IMR-90 (cell line): ENCODE results near the gene SPIN4. TPM values are rescaled to one million over a fixed set of nuclear protein-coding genes. Genes with fewer than 3 reads are reported as not detected.
"Not testable (repeated sequence)": the region's sequence is repeated elsewhere in the genome, so short reads cannot be mapped to it uniquely, and the experiment has no call there.

ENCODE experiments used
- ATAC-seq: fragments of 200-7000 bp; cut with Tn5 transposase; 2 replicates; pipeline ENCODE4 v1.9.1; 2020; ENCODE audit warnings: low read depth, mild to moderate bottlenecking, moderate library complexity
- BruUV-seq: library from RNA; stranded (reverse); fragments of 400-500 nt; replicated peaks from 2 replicates; lab custom pipeline; 2021; lab: Mats Ljungman, UMichigan
- CTCF ChIA-PET: fragments of 300-600 bp; formaldehyde crosslinking; extraction: SDS; loops from one replicate; lab custom pipeline; 2021; ENCODE audit warnings: antibody characterized with exemption; lab: Yijun Ruan, JAX
- POLR2A ChIA-PET: fragments of 300-600 bp; sonication (Branson Sonifier 250); formaldehyde crosslinking; loops from one replicate; lab custom pipeline; 2022; ENCODE audit warnings: antibody characterized with exemption; ENCODE audit not compliant: unreplicated experiment; lab: Charles Lee
- DNase-seq: peaks from one replicate; pipeline ENCODE4 v3.0.0; 2013
- H2AFZ ChIP-seq: replicated peaks from 2 replicates; pipeline ENCODE3; 2013; ENCODE audit warnings: low read length, mild to moderate bottlenecking; ENCODE audit not compliant: poor library complexity
- H2AK5ac ChIP-seq: 2 replicates; pipeline ENCODE4 v1.6.1; 2013; ENCODE audit warnings: low read depth, low read length, inconsistent platforms
- H2AK9ac ChIP-seq: replicated peaks from 2 replicates; pipeline ENCODE3; 2013; ENCODE audit warnings: mild to moderate bottlenecking, low read depth, low read length, moderate library complexity; ENCODE audit not compliant: poor library complexity
- H2BK120ac ChIP-seq: 2 replicates; pipeline ENCODE4 v1.6.1; 2013; ENCODE audit warnings: low read depth, low read length, inconsistent platforms
- H2BK15ac ChIP-seq: 3 replicates; pipeline ENCODE4 v1.6.1; 2013; ENCODE audit warnings: low read depth, low read length, inconsistent platforms
- H2BK20ac ChIP-seq: 2 replicates; pipeline ENCODE4 v1.6.1; 2013; ENCODE audit warnings: low read depth, mild to moderate bottlenecking, inconsistent platforms, low read length, moderate library complexity
- H2BK5ac ChIP-seq: 2 replicates; pipeline ENCODE4 v1.6.1; 2013; ENCODE audit warnings: mild to moderate bottlenecking, low read depth, low read length, inconsistent platforms; ENCODE audit not compliant: poor library complexity, severe bottlenecking
- H3K14ac ChIP-seq: replicated peaks from 2 replicates; pipeline ENCODE4 v1.6.1; 2013; ENCODE audit warnings: low read depth, low read length, inconsistent platforms
- H3K18ac ChIP-seq: 2 replicates; pipeline ENCODE4 v1.6.1; 2013; ENCODE audit warnings: low read depth, low read length, control low read depth
- H3K23ac ChIP-seq: 2 replicates; pipeline ENCODE4 v1.6.1; 2013; ENCODE audit warnings: low read depth, low read length, inconsistent platforms
- H3K27ac ChIP-seq: 2 replicates; pipeline ENCODE4 v1.5.1; 2013; ENCODE audit warnings: mild to moderate bottlenecking, control low read depth, low read length; ENCODE audit not compliant: insufficient read depth
- H3K27me3 ChIP-seq: 2 replicates; pipeline ENCODE4 v1.6.1; 2013; ENCODE audit warnings: low read length; ENCODE audit not compliant: control insufficient read depth, insufficient read depth
- H3K36me3 ChIP-seq: 2 replicates; pipeline ENCODE4 v1.6.1; 2013; ENCODE audit warnings: low read length, mixed read lengths; ENCODE audit not compliant: control insufficient read depth, insufficient read depth
- H3K4ac ChIP-seq: 2 replicates; pipeline ENCODE4 v1.6.1; 2013; ENCODE audit warnings: low read depth, low read length, inconsistent platforms
- H3K4me1 ChIP-seq: 2 replicates; pipeline ENCODE4 v1.6.1; 2013; ENCODE audit warnings: low read length, mixed read lengths; ENCODE audit not compliant: control insufficient read depth, insufficient read depth
- H3K4me2 ChIP-seq: 2 replicates; pipeline ENCODE4 v1.6.1; 2013; ENCODE audit warnings: low read depth, mild to moderate bottlenecking, control low read depth, low read length, moderate library complexity
- H3K4me3 ChIP-seq: 2 replicates; pipeline ENCODE4 v1.5.1; 2013; ENCODE audit warnings: low read depth, mild to moderate bottlenecking, control low read depth, low read length, moderate library complexity; ENCODE audit not compliant: insufficient read depth
- H3K56ac ChIP-seq: 2 replicates; pipeline ENCODE4 v1.6.1; 2013; ENCODE audit warnings: low read length, inconsistent platforms; ENCODE audit not compliant: insufficient read depth; ENCODE audit errors: extremely low read depth
- H3K79me1 ChIP-seq, 2 experiments: 2 replicates each; pipeline ENCODE4 v1.6.1; 2013; ENCODE audit warnings: low read length in 2 of 2, inconsistent platforms in 1 of 2, low read depth in 1 of 2
- H3K9ac ChIP-seq: 2 replicates; pipeline ENCODE4 v1.6.1; 2013; ENCODE audit warnings: low read depth, low read length, control low read depth
- H3K9me1 ChIP-seq: 2 replicates; pipeline ENCODE4 v1.6.1; 2013; ENCODE audit warnings: low read length, inconsistent platforms; ENCODE audit not compliant: insufficient read depth
- H3K9me3 ChIP-seq: 2 replicates; pipeline ENCODE4 v1.6.1; 2013; ENCODE audit warnings: low read length; ENCODE audit not compliant: control insufficient read depth, insufficient read depth
- H4K20me1 ChIP-seq: 2 replicates; pipeline ENCODE4 v1.6.1; 2013; ENCODE audit warnings: low read length, inconsistent platforms; ENCODE audit not compliant: insufficient read depth
- H4K5ac ChIP-seq: 2 replicates; pipeline ENCODE4 v1.6.1; 2013; ENCODE audit warnings: mild to moderate bottlenecking, low read depth, low read length, control low read depth
- H4K8ac ChIP-seq, 2 experiments: 2 replicates each; pipeline ENCODE4 v1.6.1; 2013; ENCODE audit warnings: low read depth in 2 of 2, low read length in 2 of 2, control low read depth in 1 of 2, inconsistent platforms in 1 of 2
- H4K91ac ChIP-seq: 2 replicates; pipeline ENCODE4 v1.6.1; 2013; ENCODE audit warnings: low read depth, low read length, inconsistent platforms; ENCODE audit not compliant: insufficient read depth
- whole genome bisulfite sequencing, 2 experiments: methylation state at CpG; one replicate each; pipeline versions ENCODE4 v1.1.5 to v1.1.7; 2013; ENCODE audit warnings: missing lambda C conversion rate in 2 of 2; ENCODE audit not compliant: insufficient read length in 1 of 2; ENCODE audit errors: extremely low coverage in 2 of 2; 5-methylcytosine and 5-hydroxymethylcytosine counted together
- dilution Hi-C: fragments of 300-500 bp; cut with HindIII; formaldehyde crosslinking; loops from one replicate; pipeline ENCODE4 v1.14.3; 2018; ENCODE audit warnings: low sequenced_read_pairs; ENCODE audit not compliant: unreplicated experiment
- in situ Hi-C: fragments of 300-500 bp; cut with MboI; formaldehyde crosslinking; loops from 3 replicates; pipeline ENCODE4 v1.14.3; 2019; ENCODE audit warnings: low sequenced_read_pairs, inconsistent platforms, mixed read lengths
- intact Hi-C: fragments of 100-400 bp; cut with micrococcal nuclease; formaldehyde crosslinking; loops from 2 replicates; pipeline ENCODE4 v1.10.0; 2022
- polyA plus RNA-seq, 3 experiments: library from polyadenylated mRNA; depleted of rRNA; stranded (reverse); fragments of >200 nt; gene quantifications; 2 replicates each; pipeline ENCODE4 v1.2.3, GENCODE V29; 2012; ENCODE audit warnings: low replicate concordance in 1 of 3
- total RNA-seq: library from RNA; depleted of rRNA; stranded (reverse); fragments of >200 nt; gene quantifications from 2 replicates; pipeline ENCODE4 v1.2.3, GENCODE V29; 2012

The SPIN4 gene
- total and polyA plus RNA-seq, 2 of the 4 experiments (the other 2 are of a cell fraction), result 2.9 to 3.2 TPM

DNA sequence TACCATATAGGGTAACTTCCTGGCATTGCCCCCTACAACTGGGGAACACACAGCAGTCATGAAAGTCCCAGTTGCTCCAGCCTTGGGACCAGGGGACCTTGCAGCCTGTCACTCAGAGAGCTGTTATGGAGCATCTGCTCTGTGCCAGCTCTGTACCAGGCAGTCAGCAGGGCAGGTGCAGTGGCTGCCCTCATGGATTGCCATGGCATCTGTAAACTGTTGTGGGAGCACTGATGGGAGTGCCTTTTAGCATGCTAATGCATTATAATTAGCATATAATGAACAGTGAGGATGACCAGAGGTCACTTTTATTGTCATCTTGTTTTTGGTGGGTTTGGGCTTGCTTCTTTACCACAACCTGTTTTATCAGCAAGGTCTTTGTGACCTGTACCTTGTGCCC lies 33.1 kb upstream of the SPIN4 start:
- H2BK120ac ChIP-seq, ATAC-seq, dilution Hi-C loops, H3K4me1 ChIP-seq, H3K4me2 ChIP-seq, H2AFZ ChIP-seq, H2BK5ac ChIP-seq, intact Hi-C loops, H4K20me1 ChIP-seq, H3K4me3 ChIP-seq, H3K79me1 ChIP-seq, H3K9me3 ChIP-seq, BruUV-seq, H3K14ac ChIP-seq, H3K27ac ChIP-seq, H3K23ac ChIP-seq, POLR2A ChIA-PET, H4K8ac ChIP-seq, H2AK5ac ChIP-seq, H4K5ac ChIP-seq, H3K18ac ChIP-seq, H3K27me3 ChIP-seq, H3K36me3 ChIP-seq, H2BK20ac ChIP-seq, H3K9ac ChIP-seq, H3K9me1 ChIP-seq, CTCF ChIA-PET, in situ Hi-C loops, H3K4ac ChIP-seq, H2AK9ac ChIP-seq, DNase-seq, H2BK15ac ChIP-seq, H4K91ac ChIP-seq, H3K56ac ChIP-seq: not testable (repeated sequence)

DNA sequence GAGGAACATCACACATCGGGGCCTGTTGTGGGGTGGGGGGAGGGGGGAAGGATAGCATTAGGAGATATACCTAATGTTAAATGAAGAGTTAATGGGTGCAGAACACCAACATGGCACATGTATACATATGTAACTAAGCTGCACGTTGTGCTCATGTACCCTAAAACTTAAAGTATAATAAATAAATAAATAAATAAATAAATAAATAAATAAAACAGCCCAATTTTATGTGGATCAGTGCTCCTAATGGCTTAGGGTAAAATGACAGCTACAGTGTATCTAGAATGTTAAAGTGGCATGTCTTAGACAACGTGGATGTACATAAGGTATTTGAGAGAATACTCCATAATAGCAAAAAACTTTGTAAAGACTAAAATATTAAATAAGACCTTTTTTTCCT lies 21.9 kb upstream of the SPIN4 start:
- H3K4me2 ChIP-seq, H3K23ac ChIP-seq, intact Hi-C loops, H3K9ac ChIP-seq, H2BK5ac ChIP-seq, H2AK5ac ChIP-seq, in situ Hi-C loops, H3K27ac ChIP-seq, H2BK20ac ChIP-seq, dilution Hi-C loops, CTCF ChIA-PET, H3K79me1 ChIP-seq, H3K4me1 ChIP-seq, H4K20me1 ChIP-seq, H4K91ac ChIP-seq, H2BK15ac ChIP-seq, H3K36me3 ChIP-seq, H4K5ac ChIP-seq, H3K14ac ChIP-seq, H3K4ac ChIP-seq, H3K9me1 ChIP-seq, H2AFZ ChIP-seq, H2BK120ac ChIP-seq, H3K27me3 ChIP-seq, H3K9me3 ChIP-seq, DNase-seq, H3K56ac ChIP-seq, H4K8ac ChIP-seq, H3K4me3 ChIP-seq, H2AK9ac ChIP-seq, POLR2A ChIA-PET, H3K18ac ChIP-seq, ATAC-seq, BruUV-seq: not testable (repeated sequence)
- WGBS, 2 experiments, result no CpG with 5 or more reads among the region's 3 CpGs
